PFSK-1 (cell line): ENCODE measurements around the gene HOXC11.

ENCODE experiments used
- FOXP2 ChIP-seq: optimal IDR thresholded peaks from 2 replicates; pipeline ENCODE3; 2011; ENCODE audit warnings: borderline replicate concordance, control low read depth, inconsistent platforms; ENCODE audit not compliant: insufficient read depth; ENCODE audit errors: extremely low read length, extremely low read depth
- POLR2AphosphoS5 ChIP-seq: IDR thresholded peaks from 2 replicates; pipeline ENCODE4 v1.6.1; 2012; ENCODE audit warnings: low read depth, mild to moderate bottlenecking, control low read depth, low read length, moderate library complexity
- SIN3A ChIP-seq: IDR thresholded peaks from 2 replicates; pipeline ENCODE4 v1.6.1; 2012; ENCODE audit warnings: mild to moderate bottlenecking, low read length, moderate library complexity, borderline replicate concordance; ENCODE audit not compliant: insufficient read depth
- TAF1 ChIP-seq: IDR thresholded peaks from 2 replicates; pipeline ENCODE4 v1.6.1; 2012; ENCODE audit warnings: low read length, control low read depth, borderline replicate concordance; ENCODE audit not compliant: insufficient read depth
- TF ChIP-seq, protein P1 (sequence below), 2 experiments: IDR thresholded peaks; 2 replicates each; pipeline versions ENCODE4 v1.6.1 to v1.8.0; 2011 to 2012; ENCODE audit warnings: low read depth in 2 of 2, low read length in 2 of 2, control low read depth in 1 of 2, inconsistent platforms in 1 of 2, mild to moderate bottlenecking in 1 of 2, moderate library complexity in 1 of 2; ENCODE audit not compliant: insufficient read depth in 1 of 2

The HOXC11 gene

DNA sequence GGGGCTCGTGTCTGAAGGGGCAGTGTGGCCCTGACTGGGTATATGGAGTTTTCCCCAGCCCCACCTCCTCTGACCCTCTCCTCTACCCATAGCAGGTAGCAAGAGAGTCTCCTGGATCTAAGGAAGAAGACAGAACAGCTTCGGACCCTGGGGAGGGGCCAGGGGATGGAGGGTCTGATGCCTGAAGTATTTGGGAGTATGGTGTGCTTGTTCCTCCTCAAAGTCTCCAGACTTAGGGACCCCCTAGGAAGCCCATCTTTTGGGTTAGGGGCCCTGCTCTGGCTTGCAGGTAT, 35.3 kb downstream of the HOXC11 start:
- no peak for TF ChIP-seq TAF1
- TF ChIP-seq SIN3A, result no peak
- TF ChIP-seq FOXP2, result no peak
- TF ChIP-seq POLR2AphosphoS5, result no peak
- TF ChIP-seq, protein P1, sequence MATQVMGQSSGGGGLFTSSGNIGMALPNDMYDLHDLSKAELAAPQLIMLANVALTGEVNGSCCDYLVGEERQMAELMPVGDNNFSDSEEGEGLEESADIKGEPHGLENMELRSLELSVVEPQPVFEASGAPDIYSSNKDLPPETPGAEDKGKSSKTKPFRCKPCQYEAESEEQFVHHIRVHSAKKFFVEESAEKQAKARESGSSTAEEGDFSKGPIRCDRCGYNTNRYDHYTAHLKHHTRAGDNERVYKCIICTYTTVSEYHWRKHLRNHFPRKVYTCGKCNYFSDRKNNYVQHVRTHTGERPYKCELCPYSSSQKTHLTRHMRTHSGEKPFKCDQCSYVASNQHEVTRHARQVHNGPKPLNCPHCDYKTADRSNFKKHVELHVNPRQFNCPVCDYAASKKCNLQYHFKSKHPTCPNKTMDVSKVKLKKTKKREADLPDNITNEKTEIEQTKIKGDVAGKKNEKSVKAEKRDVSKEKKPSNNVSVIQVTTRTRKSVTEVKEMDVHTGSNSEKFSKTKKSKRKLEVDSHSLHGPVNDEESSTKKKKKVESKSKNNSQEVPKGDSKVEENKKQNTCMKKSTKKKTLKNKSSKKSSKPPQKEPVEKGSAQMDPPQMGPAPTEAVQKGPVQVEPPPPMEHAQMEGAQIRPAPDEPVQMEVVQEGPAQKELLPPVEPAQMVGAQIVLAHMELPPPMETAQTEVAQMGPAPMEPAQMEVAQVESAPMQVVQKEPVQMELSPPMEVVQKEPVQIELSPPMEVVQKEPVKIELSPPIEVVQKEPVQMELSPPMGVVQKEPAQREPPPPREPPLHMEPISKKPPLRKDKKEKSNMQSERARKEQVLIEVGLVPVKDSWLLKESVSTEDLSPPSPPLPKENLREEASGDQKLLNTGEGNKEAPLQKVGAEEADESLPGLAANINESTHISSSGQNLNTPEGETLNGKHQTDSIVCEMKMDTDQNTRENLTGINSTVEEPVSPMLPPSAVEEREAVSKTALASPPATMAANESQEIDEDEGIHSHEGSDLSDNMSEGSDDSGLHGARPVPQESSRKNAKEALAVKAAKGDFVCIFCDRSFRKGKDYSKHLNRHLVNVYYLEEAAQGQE (IDR thresholded peaks at IDR 0.05; ENCODE audit: insufficient read depth in 1 of 2, low read depth in 2 of 2, low read length in 2 of 2), result no peak

- TF ChIP-seq, protein P1 (IDR thresholded peaks at IDR 0.05; ENCODE audit: insufficient read depth in 1 of 2, low read depth in 2 of 2, low read length in 2 of 2), result no peak
These were observed 36.5 kb downstream of the HOXC11 start for GRCh38 chr12:54009171-54010052.

DNA sequence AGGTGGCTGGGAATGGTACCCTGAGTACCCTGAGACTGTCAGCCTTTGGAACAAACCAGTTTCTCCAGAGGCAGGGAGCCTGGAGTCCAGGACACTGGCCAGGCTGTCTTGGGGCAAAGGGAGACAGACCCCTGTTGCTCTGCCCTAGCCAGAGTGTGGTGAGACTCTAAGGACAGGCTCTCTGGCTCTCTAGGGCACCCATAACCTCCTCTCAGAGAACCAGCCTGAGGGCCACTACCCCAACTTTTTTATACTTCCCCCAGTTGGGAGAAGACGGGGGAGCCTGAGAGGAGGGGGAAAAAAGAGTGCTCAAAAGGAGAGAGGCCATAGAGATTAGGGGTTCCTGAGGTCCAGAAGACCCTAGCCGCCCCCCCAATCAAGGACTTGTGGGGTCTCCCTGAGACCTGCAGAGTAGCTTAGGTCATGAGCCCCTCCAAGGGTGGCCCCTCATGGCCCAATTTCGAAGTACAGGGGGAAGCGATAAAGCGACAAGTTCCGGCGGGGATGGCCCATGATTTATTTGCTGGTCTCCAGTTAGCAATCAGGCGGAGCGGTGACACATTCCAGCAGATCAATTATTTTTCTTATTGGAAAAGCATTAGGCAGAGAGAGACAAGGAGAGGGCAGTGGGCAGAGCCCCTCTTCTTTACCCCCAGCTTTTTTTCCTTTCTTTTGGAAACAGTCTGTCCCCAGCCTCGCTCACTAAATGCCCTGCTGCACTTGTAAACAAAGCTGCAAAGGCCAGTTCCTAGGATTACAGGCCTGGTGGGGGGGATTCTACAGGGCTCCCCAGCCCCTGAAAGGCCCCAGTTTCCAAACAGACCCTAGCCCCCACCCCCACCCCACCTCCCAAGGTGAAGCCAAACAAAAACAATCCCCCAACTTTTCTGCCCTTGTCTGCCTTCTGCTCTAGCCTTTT, 37.4 kb downstream of the HOXC11 start:
- TF ChIP-seq, protein P1 (IDR thresholded peaks at IDR 0.05; ENCODE audit: insufficient read depth in 1 of 2, low read depth in 2 of 2, low read length in 2 of 2), result no peak
- no peak for TF ChIP-seq SIN3A
- TF ChIP-seq POLR2AphosphoS5, result no peak
- no peak for TF ChIP-seq TAF1
- no peak for TF ChIP-seq FOXP2

GRCh38 chr12:54010972-54011664, 38.2 kb downstream of the HOXC11 start:
- TF ChIP-seq TAF1, result no peak
- TF ChIP-seq SIN3A, result no peak
- no peak for TF ChIP-seq FOXP2
- TF ChIP-seq POLR2AphosphoS5, result no peak
- TF ChIP-seq, protein P1 (IDR thresholded peaks at IDR 0.05; ENCODE audit: insufficient read depth in 1 of 2, low read depth in 2 of 2, low read length in 2 of 2), result no peak
